Measurements from ENCODE around the gene PIK3R4. TPM values are rescaled to one million over a fixed set of nuclear protein-coding genes. Genes with fewer than 3 reads are reported as not detected.

The PIK3R4 gene
- total and polyA plus RNA-seq, 9 donors = 17.3 to 35.2 (median 27.9) TPM

DNA sequence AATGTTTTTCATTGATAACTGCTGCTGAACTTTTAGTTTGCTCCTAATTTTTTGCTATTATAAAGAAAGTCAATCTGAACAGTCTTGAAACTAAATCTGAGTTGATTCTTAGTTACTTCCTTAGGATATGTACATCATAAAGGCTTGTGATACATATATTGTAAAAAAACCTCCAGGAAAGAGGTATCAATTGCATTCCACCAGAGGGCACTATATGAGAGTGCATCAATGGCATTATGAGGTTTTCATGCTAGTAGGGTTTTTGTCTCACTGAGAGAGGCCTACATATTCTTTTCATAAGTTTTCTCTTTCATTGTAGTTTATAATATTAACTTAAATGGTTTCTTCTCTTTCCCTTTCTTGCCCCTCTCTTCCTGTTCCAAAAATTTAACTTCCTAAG is 46.9 kb downstream of the PIK3R4 start:
- peak overlapping the region; percentile 66 for H3K27ac ChIP-seq (ENCODE audit: low read length)
- no peak for DNase-seq
- H3K4me1 ChIP-seq (ENCODE audit: control insufficient read depth, insufficient read depth, low read length) = no peaks in the 10 kb centered on the region
- peaks cover 18% of the 10 kb centered on the region for H3K36me3 ChIP-seq (ENCODE audit: control insufficient read depth, insufficient read depth, low read length)
- H3K9me3 ChIP-seq (replicated peaks; ENCODE audit: control insufficient read depth, low read depth, low read length) = no peaks in the 10 kb centered on the region
- no peaks in the 10 kb centered on the region for H3K27me3 ChIP-seq (ENCODE audit: control insufficient read depth, insufficient read depth, low read length)
- H3K4me3 ChIP-seq (ENCODE audit: low read length) = no peak overlapping the region

DNA sequence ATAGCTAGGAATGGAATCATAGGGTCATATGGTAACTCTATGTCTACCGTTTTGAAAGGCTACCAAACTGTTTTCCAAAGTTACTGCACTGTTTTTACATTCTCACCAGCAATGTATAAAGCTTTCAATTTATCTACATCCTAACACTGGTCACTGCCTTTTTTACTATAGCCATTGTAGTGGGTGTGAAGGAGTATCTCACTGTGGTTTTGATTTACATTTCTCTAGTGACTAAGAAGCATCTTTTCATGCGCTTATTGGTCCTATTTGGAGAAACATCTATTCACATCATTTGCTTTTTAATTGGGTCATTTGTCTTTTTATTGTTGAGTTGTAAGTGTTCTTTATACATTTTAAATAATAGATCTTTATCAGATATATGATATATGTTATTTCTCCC is 53.3 kb downstream of the PIK3R4 start:
- H3K9me3 ChIP-seq (replicated peaks; ENCODE audit: control insufficient read depth, low read depth, low read length) = no peaks in the 10 kb centered on the region
- no peaks in the 10 kb centered on the region for H3K4me1 ChIP-seq (ENCODE audit: control insufficient read depth, insufficient read depth, low read length)
- H3K4me3 ChIP-seq (ENCODE audit: low read length) = no peak overlapping the region
- WGBS (ENCODE audit: insufficient coverage) = no CpG with 5 or more reads among the region's 2 CpGs
- H3K36me3 ChIP-seq (ENCODE audit: control insufficient read depth, insufficient read depth, low read length) = peaks cover 6% of the 10 kb centered on the region
- H3K27ac ChIP-seq (ENCODE audit: low read length) = no peak overlapping the region
- DNase-seq = no peak
- no peaks in the 10 kb centered on the region for H3K27me3 ChIP-seq (ENCODE audit: control insufficient read depth, insufficient read depth, low read length)

DNA sequence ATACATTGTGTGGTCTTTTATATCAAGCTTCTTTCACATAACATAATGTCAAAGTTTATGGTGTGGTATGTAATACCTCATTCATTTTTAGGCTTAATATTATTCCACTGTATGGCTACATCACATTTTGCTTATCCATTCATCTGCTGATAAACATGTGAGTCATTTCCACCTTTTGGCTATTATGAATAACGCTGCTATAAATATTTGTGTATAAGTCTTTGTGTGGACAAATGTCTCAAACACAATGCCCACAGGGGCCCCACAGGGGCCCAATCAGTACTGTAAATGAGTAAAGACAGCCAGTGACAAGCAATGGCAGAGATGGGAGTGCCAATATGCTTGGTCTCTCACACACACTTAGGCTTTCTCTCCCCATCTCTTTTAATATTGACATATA is 54.2 kb downstream of the PIK3R4 start:
- H3K36me3 ChIP-seq (ENCODE audit: control insufficient read depth, insufficient read depth, low read length) = peaks cover 6% of the 10 kb centered on the region
- no peak overlapping the region for H3K27ac ChIP-seq (ENCODE audit: low read length)
- H3K4me1 ChIP-seq (ENCODE audit: control insufficient read depth, insufficient read depth, low read length) = no peaks in the 10 kb centered on the region
- H3K27me3 ChIP-seq (ENCODE audit: control insufficient read depth, insufficient read depth, low read length) = no peaks in the 10 kb centered on the region
- no CpG with 5 or more reads among the region's 1 CpG for WGBS (ENCODE audit: insufficient coverage)
- H3K4me3 ChIP-seq (ENCODE audit: low read length) = no peak overlapping the region
- H3K9me3 ChIP-seq (replicated peaks; ENCODE audit: control insufficient read depth, low read depth, low read length) = no peaks in the 10 kb centered on the region
- DNase-seq = no peak

DNA sequence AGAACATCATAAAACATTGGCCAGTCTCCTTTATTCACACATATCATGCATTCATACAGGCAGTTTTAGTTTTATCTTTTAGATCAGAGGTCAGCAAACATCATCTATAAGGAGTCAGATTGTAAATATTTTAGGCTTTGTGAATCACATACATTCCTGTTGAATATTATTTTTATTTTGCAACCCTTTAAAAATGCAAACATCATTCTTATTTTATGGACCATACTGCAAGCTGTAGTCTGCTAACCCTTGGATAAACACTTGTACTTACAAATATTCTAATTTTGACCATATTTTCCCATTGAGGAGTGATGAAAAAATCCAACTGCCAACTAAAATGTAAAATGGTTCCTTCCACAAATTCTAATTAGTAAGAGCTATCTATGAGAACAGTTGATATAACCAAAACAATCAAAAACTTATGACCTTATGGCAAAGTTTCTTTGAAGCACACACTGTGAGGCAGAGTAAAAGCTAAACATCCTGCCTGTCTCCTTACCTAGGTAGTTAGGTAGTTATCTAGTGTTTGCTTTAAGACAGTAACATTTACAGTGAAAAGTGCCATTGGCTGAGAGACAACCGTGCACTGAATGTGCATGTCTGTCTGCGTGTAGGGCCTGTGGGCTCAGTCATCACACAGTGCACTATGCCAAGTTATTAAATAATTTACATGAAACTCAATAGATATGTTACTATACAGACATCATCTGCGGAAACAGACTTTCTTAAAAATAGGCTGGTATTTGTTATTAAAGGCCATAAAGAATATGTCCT is 57.7 kb downstream of the PIK3R4 start:
- no peak for DNase-seq
- H3K27me3 ChIP-seq (ENCODE audit: control insufficient read depth, insufficient read depth, low read length) = no peaks in the 10 kb centered on the region
- H3K4me1 ChIP-seq (ENCODE audit: control insufficient read depth, insufficient read depth, low read length) = no peaks in the 10 kb centered on the region
- no CpG with 5 or more reads among the region's 3 CpGs for WGBS (ENCODE audit: insufficient coverage)
- no peak overlapping the region for H3K27ac ChIP-seq (ENCODE audit: low read length)
- peaks cover 13% of the 10 kb centered on the region for H3K36me3 ChIP-seq (ENCODE audit: control insufficient read depth, insufficient read depth, low read length)
- H3K9me3 ChIP-seq (replicated peaks; ENCODE audit: control insufficient read depth, low read depth, low read length) = no peaks in the 10 kb centered on the region
- H3K4me3 ChIP-seq (ENCODE audit: low read length) = no peak overlapping the region

DNA sequence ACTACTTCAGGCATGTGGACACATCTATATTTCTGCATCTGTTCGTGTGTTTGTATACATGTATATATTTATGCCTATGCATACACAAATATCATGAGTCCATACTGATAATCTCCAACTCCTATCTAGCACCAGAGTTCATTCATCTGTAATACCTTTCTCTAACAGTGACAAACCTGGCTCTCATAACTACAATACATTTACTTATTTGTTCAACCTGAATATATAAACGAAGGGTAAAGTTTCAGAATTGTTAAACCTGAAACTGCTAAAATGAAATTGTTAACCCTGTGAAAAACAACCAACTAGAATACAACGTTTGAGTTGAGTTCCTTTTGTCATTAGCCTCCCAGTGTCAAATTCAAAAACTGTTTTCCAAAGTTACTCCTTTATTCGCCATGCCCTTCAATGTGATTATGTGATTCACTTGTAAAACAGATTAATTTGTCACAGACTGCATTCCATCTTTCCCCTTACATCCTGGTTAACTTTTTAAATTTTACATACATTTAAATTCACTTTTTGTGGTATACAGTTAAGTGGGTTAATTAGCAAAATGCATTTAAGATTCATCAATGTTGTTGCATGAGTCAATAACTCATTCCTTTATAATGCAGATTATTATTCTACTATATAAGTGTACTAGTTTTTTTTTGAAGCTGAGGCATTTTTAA is 58.5 kb downstream of the PIK3R4 start:
- Histone ChIP-seq H3K36me3 (ENCODE audit: control insufficient read depth, insufficient read depth, low read length) (peaks cover 20% of the 10 kb centered on the region), H3K4me1 (ENCODE audit: control insufficient read depth, insufficient read depth, low read length) (no peaks in the 10 kb centered on the region), H3K9me3 (replicated peaks; ENCODE audit: control insufficient read depth, low read depth, low read length) (no peaks in the 10 kb centered on the region), H3K27me3 (ENCODE audit: control insufficient read depth, insufficient read depth, low read length) (no peaks in the 10 kb centered on the region), H3K4me3 (ENCODE audit: low read length) (no peak overlapping the region), H3K27ac (ENCODE audit: low read length) (no peak overlapping the region)
- no peak for DNase-seq
- WGBS (ENCODE audit: insufficient coverage) = no CpG with 5 or more reads among the region's 4 CpGs

DNA sequence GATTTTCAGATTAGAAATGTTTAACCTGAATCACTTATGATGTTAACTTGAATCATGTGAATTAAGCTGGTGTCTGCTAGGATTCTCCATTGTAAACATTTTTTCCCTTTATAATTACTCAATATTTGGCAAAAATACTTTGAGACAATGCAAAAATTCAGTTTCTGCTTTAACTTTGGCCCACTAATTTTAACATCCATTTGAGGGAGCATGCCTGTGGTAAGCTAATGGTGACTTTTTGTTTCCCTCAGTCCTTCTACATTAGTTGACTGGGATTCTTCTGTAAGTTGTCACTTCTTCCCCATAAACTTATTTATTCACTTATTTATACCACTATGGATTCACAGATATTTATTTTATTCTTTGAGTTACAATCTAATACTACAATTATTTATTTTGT is 59.3 kb downstream of the PIK3R4 start:
- H3K4me1 ChIP-seq (ENCODE audit: control insufficient read depth, insufficient read depth, low read length) = no peaks in the 10 kb centered on the region
- H3K27ac ChIP-seq (ENCODE audit: low read length) = no peak overlapping the region
- H3K27me3 ChIP-seq (ENCODE audit: control insufficient read depth, insufficient read depth, low read length) = no peaks in the 10 kb centered on the region
- peaks cover 28% of the 10 kb centered on the region for H3K36me3 ChIP-seq (ENCODE audit: control insufficient read depth, insufficient read depth, low read length)
- H3K4me3 ChIP-seq (ENCODE audit: low read length) = no peak overlapping the region
- no peaks in the 10 kb centered on the region for H3K9me3 ChIP-seq (replicated peaks; ENCODE audit: control insufficient read depth, low read depth, low read length)
- DNase-seq = no peak

DNA sequence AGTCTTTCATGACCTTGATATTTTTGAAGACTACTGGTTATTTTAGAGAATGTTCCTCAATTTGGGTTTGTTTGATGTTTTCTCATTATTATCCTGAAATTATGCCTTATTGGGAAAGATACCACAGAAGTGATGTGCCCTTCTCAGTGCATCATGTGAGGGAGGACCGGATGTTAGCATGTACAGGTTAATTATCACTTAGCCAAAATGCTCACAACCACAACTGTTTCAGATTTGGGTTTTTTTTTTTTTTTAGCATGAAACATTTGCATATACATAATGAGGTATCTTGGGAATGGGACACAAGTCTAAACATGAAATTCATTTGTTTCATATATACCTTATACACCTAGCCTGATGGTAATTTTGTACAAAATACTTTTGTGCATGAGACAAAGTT is 59.8 kb downstream of the PIK3R4 start:
- no peak overlapping the region for H3K4me3 ChIP-seq (ENCODE audit: low read length)
- peaks cover 32% of the 10 kb centered on the region for H3K36me3 ChIP-seq (ENCODE audit: control insufficient read depth, insufficient read depth, low read length)
- no CpG with 5 or more reads among the region's 1 CpG for whole genome bisulfite sequencing (ENCODE audit: insufficient coverage)
- no peaks in the 10 kb centered on the region for H3K4me1 ChIP-seq (ENCODE audit: control insufficient read depth, insufficient read depth, low read length)
- H3K27me3 ChIP-seq (ENCODE audit: control insufficient read depth, insufficient read depth, low read length) = no peaks in the 10 kb centered on the region
- no peak overlapping the region for H3K27ac ChIP-seq (ENCODE audit: low read length)
- H3K9me3 ChIP-seq (replicated peaks; ENCODE audit: control insufficient read depth, low read depth, low read length) = no peaks in the 10 kb centered on the region
- no peak for DNase-seq

DNA sequence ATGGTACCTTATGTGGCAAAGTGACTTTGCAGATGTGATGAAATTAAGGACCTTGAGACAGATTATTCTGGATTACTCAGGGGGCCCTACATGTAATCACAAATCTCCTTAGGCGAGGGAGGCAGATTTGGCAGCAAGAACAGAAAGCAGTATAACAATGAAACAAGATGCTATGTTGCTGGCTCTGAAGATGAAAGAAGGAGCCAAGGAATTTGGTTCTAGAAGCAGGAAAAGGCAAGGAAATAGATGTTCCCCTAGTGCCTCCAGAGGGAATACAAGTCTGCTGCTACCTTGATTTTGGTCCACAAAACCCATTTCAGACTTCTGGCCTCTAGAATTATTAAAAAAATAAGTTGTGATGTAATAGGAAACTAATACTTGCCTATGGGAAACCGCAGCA is 64.5 kb downstream of the PIK3R4 start:
- WGBS (ENCODE audit: insufficient coverage) = 14% methylated on average over 1 of the region's 2 CpGs
- Histone ChIP-seq H3K9me3 (replicated peaks; ENCODE audit: control insufficient read depth, low read depth, low read length) (no peaks in the 10 kb centered on the region), H3K27me3 (ENCODE audit: control insufficient read depth, insufficient read depth, low read length) (no peaks in the 10 kb centered on the region), H3K36me3 (ENCODE audit: control insufficient read depth, insufficient read depth, low read length) (peaks cover 34% of the 10 kb centered on the region), H3K4me1 (ENCODE audit: control insufficient read depth, insufficient read depth, low read length) (no peaks in the 10 kb centered on the region), H3K27ac (ENCODE audit: low read length) (no peak overlapping the region), H3K4me3 (ENCODE audit: low read length) (no peak overlapping the region)
- peak; percentile 87 for DNase-seq

DNA sequence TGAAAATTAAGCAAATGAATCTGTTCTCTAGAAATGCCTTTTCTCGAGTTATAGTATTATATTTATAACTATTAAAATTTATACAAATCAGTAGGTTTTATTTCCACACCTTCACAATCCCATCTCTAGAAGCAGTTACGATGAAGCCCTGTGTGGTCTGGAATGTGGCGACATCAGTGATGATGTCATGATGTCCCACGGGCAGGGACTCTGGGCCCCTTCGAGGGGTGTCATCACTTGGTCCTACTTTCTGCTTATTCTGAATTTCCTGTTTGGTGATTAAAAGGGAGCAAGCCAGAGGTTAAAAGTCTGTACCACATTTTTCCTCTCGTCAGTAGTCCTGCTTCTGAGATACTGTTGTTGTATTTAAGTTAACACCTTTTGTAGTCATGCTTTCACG is 67.4 kb downstream of the PIK3R4 start:
- no peak for DNase-seq
- Histone ChIP-seq H3K4me3 (ENCODE audit: low read length) (no peak overlapping the region), H3K36me3 (ENCODE audit: control insufficient read depth, insufficient read depth, low read length) (peaks cover 33% of the 10 kb centered on the region)

DNA sequence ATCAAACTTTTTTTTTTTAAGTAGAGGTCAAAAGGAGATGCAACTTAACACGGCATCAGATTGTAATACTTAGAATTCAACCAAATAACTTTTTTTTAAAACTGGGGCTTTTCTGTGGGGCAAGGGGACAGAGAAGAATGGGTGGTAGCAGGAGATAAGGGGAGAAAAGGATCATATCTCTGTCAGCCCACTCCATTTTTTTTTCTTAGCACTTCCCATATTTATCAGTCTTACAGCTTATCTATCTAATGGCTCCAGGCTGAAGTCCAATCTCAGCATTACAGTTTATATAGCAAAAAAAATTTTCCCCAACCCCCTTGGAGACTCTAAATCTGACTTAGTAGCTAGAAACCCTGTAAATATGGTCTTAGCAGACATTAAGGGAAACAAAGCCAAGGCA is 69.3 kb downstream of the PIK3R4 start:
- H3K36me3 ChIP-seq (ENCODE audit: control insufficient read depth, insufficient read depth, low read length) = peaks cover 20% of the 10 kb centered on the region
- no peaks in the 10 kb centered on the region for H3K9me3 ChIP-seq (replicated peaks; ENCODE audit: control insufficient read depth, low read depth, low read length)
- no peaks in the 10 kb centered on the region for H3K27me3 ChIP-seq (ENCODE audit: control insufficient read depth, insufficient read depth, low read length)
- no peak overlapping the region for H3K4me3 ChIP-seq (ENCODE audit: low read length)
- no CpG with 5 or more reads among the region's 1 CpG for WGBS (ENCODE audit: insufficient coverage)
- peak; percentile 46 for DNase-seq
- no peaks in the 10 kb centered on the region for H3K4me1 ChIP-seq (ENCODE audit: control insufficient read depth, insufficient read depth, low read length)
- H3K27ac ChIP-seq (ENCODE audit: low read length) = no peak overlapping the region

More for the DNA sequence above, 67.4 kb downstream of the PIK3R4 start:
- H3K27me3 ChIP-seq (ENCODE audit: control insufficient read depth, insufficient read depth, low read length) = no peaks in the 10 kb centered on the region
- H3K4me1 ChIP-seq (ENCODE audit: control insufficient read depth, insufficient read depth, low read length) = no peaks in the 10 kb centered on the region
- H3K27ac ChIP-seq (ENCODE audit: low read length) = no peak overlapping the region
- no peaks in the 10 kb centered on the region for H3K9me3 ChIP-seq (replicated peaks; ENCODE audit: control insufficient read depth, low read depth, low read length)
- no CpG with 5 or more reads among the region's 7 CpGs for WGBS (ENCODE audit: insufficient coverage)

All from muscle of leg (tissue), 11 donors.